AG04449 (cell line): ENCODE data around the gene MAGEF1.

Experiments
- CTCF ChIA-PET: fragments of 350-600 bp; formaldehyde crosslinking; extraction: SDS; loops from one replicate; lab custom pipeline; 2021; ENCODE audit warnings: antibody characterized with exemption; lab: Yijun Ruan, JAX
- POLR2A ChIA-PET: fragments of 400-600, 350-600 bp; formaldehyde crosslinking; extraction: SDS; loops from one replicate; lab custom pipeline; 2020; ENCODE audit warnings: antibody characterized with exemption, inconsistent platforms; lab: Yijun Ruan, JAX
- DNase-seq: peaks from one replicate; pipeline ENCODE4 v3.0.0-alpha.2; 2010; ENCODE audit warnings: low read depth, low spot score
- H3K4me3 ChIP-seq: 2 replicates; pipeline ENCODE4 v1.5.1; 2011; ENCODE audit warnings: low read depth, mild to moderate bottlenecking, control low read depth, low read length
- CTCF ChIP-seq: IDR thresholded peaks from one replicate; pipeline ENCODE4 v1.5.1; 2011; ENCODE audit warnings: mild to moderate bottlenecking, moderate library complexity, low read length, control low read depth, inconsistent platforms; ENCODE audit not compliant: insufficient read depth; ENCODE audit errors: missing control alignments

The MAGEF1 gene

DNA sequence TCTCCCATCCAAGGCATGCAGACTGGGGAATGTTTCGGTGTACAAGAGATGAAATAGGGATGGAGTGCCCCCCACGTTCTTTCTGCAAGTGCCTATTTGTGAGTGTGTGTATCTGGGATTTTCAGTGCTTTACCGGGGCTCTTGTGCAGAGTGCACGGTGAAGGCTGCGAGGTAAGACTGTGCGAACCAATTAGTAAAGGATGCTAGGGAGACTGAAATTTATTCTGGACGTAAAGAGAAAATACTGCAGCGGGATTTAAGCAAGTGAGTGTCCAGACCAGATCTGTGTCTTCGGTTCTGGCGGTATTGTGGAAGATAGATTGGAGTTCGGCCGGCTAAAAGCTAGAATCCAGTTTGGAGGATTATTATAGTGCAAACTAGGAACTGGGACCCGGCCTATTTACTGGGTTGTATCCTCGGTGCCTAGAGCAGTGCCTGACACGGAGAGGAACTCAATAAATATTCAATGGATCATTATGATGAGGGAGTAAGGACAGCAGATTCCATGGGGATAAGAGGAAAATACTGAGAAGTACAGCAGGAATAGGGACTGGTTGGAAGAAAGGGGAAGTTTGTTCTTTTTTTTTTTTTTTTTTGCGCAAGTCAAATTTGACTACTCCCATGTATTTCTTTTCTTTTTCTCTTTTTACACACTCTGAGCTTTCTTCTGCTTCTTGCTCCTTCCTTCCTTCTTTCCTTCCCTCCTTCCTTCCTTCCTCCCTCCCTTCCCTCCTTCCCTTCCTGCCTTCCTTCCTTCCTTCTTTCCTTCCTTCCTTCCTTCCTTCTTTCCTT lies 580 bp upstream of the MAGEF1 start:
- TF ChIP-seq CTCF, result no peak
- peak overlapping the region; percentile 84 for H3K4me3 ChIP-seq
- ChIA-PET POLR2A (interaction anchor here (0.6 to 1.5 kb wide), 2 partner anchors 144 to 151 kb away, joined by 3 to 7 read pairs; partner anchors contain the start of gene EPHB3), CTCF (interaction anchor here (0.9 to 3.6 kb wide), 2 partner anchors 13 to 92 kb away, joined by 3 to 32 read pairs; no protein-coding TSS in a partner anchor)
- no peak for DNase-seq

- TF ChIP-seq CTCF, result no peak
- CTCF ChIA-PET, result interaction anchor here (0.6 to 1.9 kb wide), 6 partner anchors 14 to 150 kb away, joined by 3 to 8 read pairs (median 4); partner anchors contain the start of gene EPHB3
- DNase-seq, result no peak
- H3K4me3 ChIP-seq, result peak overlapping the region; percentile 84
- POLR2A ChIA-PET, result interaction anchor here (0.8 to 1.5 kb wide), 5 partner anchors 14 to 149 kb away, joined by 3 to 7 read pairs (median 3); partner anchors contain the start of gene EPHB3
Measured at GRCh38 chr3:184710870-184711492, 883 bp downstream of the MAGEF1 start.

- CTCF ChIA-PET, result no interaction called here
- no peak overlapping the region for H3K4me3 ChIP-seq
- POLR2A ChIA-PET, result no interaction called here
- no peak for TF ChIP-seq CTCF
- no peak for DNase-seq
Measured at GRCh38 chr3:184703657-184704056, 8.2 kb downstream of the MAGEF1 start.

- DNase-seq, result no peak
- ChIA-PET CTCF (no interaction called here), POLR2A (no interaction called here)
- no peak for TF ChIP-seq CTCF
- H3K4me3 ChIP-seq, result no peak overlapping the region
Measured at GRCh38 chr3:184700759-184701158, 11.1 kb downstream of the MAGEF1 start.

GRCh38 chr3:184697845-184698244 lies 14.0 kb downstream of the MAGEF1 start:
- DNase-seq, result no peak
- CTCF ChIA-PET, result interaction anchor here (1.0 to 1.3 kb wide), 3 partner anchors 80 to 137 kb away, joined by 3 to 6 read pairs (median 4); partner anchors contain the start of gene EPHB3
- TF ChIP-seq CTCF, result no peak
- POLR2A ChIA-PET, result no interaction called here
- H3K4me3 ChIP-seq, result no peak overlapping the region

DNA sequence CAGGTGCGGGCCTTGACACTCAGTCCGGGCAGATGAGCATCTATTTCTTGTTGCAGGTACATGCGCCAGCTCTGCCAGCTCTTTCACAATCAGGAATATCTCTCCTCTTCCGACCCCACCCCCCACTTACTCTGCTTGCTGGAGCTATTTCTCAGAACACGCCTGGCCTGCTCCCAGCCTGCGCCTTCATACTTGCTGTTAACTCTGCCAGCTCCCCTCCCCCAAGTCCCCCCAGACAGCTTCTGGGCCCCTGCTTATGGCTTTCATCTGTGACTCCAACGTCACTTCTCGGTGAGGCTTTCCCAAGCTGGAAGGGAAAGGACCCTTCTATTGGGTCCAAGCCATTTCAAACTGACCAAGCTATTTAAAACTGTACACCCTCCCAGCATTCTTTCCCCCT lies 15.2 kb downstream of the MAGEF1 start:
- no peak overlapping the region for H3K4me3 ChIP-seq
- ChIA-PET CTCF (interaction anchor here (1.0 to 1.3 kb wide), 3 partner anchors 30 to 136 kb away, joined by 3 to 6 read pairs (median 5); partner anchors contain the start of gene EPHB3), POLR2A (interaction anchor here (0.6 to 0.8 kb wide), 2 partner anchors 15 to 376 kb away, joined by 3 read pairs; partner anchors contain the start of gene MAGEF1)
- TF ChIP-seq CTCF, result no peak
- no peak for DNase-seq
